HG03354 (cell line): Measurements from ENCODE around the gene CPED1.

Source experiments
- ATAC-seq: cut with Tn5 transposase; IDR thresholded peaks from one replicate; pipeline ENCODE4 v1.9.1; 2021; ENCODE audit warnings: mild to moderate bottlenecking; ENCODE audit not compliant: unreplicated experiment, poor library complexity, severe bottlenecking

Gene CPED1

DNA sequence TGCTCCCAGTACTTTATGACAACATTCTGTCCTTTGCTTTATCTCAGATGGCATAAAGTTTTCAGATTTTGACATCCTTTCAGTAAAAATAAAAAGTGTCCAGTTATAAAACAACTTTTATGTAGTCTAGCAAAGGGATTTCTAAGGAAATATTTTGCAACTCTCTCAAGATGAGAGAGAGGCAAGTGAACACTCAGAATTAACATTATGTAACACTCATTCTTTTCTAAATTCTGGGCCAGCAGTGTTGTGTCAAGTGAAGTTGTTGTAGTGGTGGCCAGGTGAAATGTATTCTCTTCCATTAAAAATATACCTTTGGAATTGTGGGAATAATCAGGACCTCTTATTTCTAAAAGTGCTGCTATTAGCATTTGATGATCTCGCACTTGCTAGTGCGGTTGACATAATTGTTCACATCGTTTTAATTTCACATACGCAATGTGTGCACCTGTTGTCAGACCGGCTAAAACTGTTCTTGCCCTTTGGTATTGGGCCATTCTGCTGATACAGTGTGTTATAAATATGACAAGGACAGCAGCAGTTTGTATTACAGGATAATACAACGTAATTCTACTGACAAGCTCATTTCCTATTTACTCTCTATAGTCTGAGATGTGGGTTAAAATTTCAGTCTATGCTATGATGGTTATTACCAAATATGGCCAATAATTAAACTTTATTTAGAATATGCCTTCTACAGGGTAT is 23.8 kb downstream of the CPED1 start:
- no peak for ATAC-seq

DNA sequence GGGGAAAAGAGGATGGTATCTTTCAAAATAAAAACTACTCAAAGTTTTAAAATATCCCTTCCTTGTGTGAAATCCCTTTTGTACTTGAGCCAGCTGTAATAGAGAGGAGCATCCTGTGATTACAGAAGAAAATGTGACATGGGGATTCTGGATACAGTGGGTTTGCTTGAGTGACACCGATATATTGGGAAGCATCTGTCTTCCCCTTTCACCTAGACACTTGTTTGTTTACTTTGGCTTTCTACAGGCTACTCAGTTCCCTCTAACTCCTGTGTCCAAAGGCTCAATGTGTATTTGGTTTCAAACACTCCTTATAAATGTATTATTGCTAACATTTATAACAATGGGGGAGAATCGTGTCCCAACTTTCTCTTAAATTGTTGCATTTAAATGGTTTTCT is 24.4 kb downstream of the CPED1 start:
- ATAC-seq = no peak

GRCh38 chr7:121015560-121015959 is 27.0 kb downstream of the CPED1 start:
- no peak for ATAC-seq

DNA sequence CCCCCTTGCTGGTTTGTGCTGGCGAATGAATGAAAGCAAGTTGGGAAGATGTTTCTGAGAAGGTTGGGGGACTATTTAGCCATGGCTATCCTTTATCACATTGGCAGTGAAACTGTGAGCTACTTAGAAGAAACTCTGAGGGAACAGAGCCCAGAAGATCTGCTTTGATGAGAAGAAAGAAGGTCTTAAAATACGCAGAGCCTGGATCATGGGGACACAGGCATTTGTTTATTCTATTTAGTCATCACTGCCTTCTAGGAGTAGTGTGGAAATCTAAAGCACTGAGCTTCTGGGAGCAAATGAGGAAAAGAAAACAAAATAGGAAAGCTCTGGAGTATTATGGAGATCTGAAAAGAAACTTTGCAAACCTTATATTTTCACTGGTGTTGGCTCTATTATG is 28.5 kb downstream of the CPED1 start:
- ATAC-seq = no peak

DNA sequence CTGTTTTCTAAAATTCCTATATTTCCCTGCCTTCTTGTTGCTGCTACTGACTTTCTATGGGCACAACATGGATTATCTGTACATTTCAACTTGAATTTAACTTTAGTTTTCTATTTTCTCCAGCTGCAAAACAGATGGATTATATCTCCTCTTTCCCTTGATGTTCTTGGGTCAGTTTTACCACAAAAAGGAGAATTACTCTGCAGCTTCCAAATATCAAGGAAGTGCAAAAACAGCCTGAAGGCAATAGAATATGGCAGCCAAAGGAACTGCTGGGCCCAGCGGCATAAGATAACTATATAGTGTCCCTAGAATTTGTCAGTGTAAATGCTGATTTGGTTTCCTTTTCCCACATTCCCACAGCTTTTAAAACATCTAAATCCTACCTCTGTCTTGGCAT is 29.1 kb downstream of the CPED1 start:
- no peak for ATAC-seq

DNA sequence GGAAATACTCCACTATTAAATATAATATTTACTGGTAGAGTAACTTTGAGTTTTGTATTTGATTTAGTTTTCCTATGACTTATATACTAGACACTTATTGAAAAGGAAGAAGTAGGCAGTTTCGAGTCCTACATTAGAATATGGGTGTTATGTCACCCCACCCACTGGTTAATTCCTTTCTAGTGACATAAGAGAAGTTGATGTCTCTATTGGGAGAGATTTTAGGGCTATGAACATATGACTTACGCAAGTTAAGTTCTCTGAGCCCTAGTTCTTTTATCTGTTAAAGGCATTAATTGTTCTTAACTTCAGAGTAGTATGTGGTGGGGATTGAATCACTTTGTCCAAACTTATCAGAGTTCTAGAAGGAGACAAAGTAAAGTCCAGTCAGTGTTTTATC is 30.5 kb downstream of the CPED1 start:
- ATAC-seq = no peak

DNA sequence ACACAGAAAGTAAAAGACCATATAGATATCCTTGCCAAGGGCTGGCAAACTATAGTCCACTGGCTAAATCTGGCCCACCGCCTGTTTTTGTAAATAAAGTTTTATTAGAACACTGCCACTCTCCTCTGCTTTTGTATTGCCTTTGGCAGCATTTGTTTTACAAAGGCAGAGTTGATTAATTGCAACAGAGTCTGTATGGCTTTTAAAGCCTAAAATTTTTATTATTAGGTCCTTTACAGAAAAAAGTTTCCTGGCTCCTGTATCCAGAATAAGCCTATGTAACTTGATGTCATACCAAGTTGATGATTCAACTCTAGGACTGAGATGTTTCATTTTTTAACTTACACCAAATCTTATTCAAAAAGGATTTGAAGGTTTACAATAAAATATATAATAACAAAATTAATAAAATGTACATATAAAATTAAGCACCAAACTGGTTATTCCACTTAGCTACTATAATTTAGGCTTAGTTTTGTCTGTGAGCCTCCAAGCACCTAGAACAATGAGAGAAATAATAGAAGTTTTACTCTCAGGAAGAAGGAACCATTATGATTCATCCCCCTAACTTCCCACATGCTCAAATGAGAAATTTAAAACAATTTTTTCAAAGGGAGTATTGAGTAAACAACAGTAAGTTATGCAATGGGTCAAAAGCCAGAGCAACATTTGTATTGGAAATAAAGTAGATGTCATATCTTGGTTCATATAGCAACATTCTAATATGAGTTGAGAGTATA is 31.9 kb downstream of the CPED1 start:
- ATAC-seq = no peak

DNA sequence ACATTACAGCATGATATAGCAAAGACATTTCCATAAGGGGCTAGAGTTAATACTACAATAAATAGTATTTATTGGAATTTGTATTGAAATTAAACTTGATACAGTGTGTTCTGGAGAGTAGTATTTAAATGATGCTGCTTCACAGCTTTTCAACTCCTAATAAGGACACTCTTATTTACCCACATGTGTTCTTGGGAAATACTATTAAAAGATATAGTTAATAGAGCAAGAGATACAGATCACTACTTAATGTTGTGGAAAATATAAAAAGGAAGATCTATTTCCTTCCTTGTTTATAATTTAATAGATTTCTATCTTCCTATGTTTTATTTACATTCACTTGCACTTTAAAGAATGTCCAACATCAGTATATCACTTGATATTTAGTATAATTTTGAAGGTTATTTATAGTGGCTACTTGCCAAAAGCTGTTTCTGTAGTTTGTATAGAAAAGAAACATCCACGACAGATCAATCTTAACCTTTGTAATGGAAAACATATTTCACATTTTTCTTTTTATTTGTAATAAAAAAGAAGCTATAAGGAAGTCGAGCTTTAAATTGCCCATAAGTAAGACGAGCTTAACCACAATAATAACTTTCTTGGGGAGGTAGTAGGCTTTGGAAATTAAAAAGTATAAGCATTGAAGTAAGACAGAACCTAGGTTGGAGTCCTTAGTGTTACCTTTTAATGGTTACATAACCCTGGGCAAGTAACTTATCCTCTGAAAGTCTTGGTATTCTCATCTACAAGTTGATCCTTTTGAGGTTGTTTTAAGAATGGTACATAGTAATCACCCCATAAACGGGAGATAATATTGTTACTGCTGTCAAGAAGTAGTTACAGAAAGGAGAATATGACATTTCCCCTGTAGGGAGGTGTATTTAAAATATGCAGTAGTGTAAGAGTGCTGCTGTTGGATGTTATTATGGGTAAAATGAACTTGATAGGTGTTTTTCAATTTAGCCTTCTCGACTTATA is 32.8 kb downstream of the CPED1 start:
- no peak for ATAC-seq

GRCh38 chr7:121023194-121023593 is 34.7 kb downstream of the CPED1 start:
- ATAC-seq = no peak

DNA sequence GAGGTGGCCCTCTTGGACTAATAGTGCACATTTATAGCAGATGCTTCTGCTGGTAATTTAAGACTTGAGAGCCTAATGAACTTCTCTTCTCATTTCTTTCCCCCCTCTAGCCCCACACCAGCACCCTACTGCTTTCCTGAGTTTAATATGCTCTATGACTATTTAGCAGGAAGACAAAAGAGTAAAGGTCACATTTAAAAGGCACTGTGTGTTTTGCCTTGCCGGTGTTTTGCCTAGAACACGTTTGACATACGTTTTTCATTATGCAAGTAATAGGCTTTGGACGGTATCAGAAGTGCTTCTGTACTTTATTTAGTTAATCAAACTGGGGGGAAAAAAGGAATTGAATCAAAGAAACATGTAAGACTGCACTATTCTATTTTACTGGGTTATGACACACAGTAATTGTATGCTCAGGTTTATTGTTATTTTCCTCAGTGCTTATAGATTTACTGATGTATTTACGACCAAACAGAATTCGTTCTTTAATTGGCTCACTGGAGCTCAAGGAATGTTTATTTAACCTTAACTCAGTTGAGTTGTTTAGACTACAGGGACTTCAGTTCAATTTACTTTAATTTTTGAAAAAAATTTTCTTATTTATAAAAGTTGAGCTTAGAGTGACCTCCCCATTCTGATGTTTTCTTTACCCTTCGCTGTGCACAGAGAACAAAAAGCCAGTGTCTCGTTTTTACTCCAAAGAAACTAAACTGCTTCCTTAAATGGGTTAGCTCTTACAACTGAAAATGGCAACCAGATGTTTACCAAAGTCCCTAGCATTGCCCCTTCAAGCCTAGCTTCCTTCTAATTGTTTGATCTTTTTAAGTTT is 35.4 kb downstream of the CPED1 start:
- ATAC-seq = no peak

GRCh38 chr7:121024611-121025010 is 36.1 kb downstream of the CPED1 start:
- no peak for ATAC-seq

GRCh38 chr7:121026159-121026558 is 37.6 kb downstream of the CPED1 start:
- no peak for ATAC-seq

- ATAC-seq = no peak
Observed at GRCh38 chr7:121026577-121027111, 38.1 kb downstream of the CPED1 start.

DNA sequence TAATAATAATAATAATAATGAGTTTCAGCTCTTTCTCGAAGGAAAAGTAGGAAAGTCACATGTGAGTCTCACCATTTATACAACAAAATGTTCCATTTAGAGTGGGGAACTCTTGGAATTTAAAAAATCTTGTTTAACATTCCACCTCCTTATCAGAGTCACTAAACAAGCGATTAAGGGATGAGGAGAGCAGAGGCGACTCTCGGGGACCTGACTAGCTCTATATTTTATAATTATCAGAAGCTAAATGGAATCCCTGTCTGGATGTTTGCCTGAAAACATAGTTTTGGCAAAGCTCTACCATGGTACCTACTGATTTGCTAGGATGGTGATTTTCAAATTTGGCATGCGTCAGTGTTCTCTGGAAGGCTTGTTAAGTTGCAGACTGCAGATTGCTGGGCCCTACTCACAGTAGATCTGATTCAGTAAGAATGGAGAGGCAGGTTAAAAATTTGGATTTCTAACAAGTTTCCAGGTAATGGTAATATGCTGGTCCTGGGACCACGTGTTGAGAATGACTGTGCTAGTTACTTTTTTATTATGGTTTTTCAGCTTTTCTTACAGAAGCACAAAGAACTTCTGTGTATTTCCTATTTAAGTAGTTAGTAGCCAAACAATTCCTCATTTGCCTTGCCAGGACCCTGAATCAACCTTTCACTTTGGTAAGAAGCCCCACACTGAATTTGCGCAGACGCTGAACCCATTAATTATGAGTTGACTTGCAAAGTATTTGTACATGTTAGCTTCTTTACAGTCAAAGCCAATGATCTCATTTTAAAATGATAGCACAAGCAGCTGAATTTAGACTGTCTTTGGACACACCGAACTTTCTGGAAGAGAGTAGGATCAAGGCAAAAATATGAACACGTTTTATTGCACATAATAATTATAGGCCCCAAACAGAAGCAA is 39.5 kb downstream of the CPED1 start:
- no peak for ATAC-seq

DNA sequence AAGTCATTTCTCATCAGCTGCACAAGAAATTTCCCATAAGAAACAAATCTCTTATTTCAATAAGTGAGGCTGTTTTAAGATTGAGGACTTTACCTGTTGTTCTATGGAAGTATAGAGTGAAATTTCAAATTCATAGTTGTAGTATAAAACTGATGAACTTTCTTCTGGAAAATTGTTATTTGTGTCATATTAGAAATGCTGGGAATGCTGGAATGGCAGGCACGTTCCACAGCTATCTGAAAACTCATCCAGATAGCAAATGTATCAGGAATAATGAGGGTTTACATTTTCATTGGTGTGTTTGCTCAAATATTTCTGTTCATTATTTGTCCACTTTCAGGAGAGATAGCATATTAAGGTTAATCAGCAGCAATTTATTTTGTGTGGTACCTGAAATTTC is 40.8 kb downstream of the CPED1 start:
- ATAC-seq = no peak

GRCh38 chr7:121030308-121030707 is 41.8 kb downstream of the CPED1 start:
- no peak for ATAC-seq

DNA sequence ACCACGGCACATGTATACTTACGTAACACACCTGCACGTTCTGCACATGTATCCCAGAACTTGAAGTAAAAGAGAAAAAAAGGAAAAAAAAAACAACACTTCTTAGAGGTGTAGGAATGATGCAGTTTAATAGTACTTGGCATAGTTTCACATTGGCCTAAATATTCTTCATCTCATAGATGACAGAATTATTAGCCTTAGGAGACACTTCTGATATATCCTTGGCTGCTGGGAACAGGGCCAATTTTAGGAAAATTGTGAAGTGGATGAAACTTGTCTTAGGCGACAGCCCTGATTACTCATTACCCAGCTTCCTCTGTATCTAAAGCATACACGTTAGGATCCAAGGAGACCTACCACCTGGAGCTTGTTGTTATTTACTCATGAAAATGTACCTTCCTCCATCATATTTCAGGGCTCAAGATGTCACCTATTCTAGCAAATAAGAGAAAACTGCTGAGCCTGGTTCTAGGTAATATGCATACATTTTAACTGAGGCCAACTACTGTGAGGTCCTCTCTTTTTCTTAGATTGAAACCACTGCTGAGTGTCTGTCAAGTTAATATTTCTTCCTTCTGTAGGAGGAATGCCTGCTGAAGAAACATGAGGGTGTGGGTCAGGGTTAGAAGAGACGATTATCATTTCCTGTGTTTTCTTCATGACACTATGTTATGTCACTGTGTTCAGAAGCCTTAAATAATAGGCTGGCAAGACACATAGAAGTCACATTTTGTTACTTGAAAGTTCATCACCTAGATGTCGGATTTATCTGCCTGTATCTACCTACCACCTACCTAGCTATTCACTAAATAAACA is 44.3 kb downstream of the CPED1 start:
- ATAC-seq = no peak

DNA sequence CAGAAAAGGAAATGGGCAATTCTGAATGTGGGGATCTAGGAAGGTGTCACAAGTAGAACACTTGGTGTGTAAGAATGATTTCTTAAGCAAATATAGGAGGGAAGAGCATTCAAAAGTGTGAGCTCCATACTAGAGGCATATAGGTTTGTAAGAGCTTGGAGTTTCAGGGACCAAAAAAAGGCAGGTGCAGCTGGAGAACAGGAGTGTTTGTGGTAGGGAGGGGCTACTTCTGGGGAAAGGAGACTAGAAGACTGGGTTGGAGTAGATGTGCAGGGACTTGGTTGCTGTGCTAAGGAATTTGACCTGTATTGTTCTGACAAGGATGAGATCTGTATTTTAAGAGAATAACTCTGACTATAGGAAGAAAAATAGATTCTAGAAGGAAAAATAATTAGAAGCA is 46.4 kb downstream of the CPED1 start:
- ATAC-seq = no peak
